Activated CD8-positive, alpha-beta T cell treated with anti-CD3 and anti-CD28 coated beads for 36 hours (primary cell): ENCODE results near the gene UPB1. TPM values are rescaled to one million over a fixed set of nuclear protein-coding genes. Genes with fewer than 3 reads are reported as not detected.

Source experiments
- ATAC-seq: fragments of 200-7000 bp; cut with Tn5 transposase; one replicate; pipeline ENCODE4 v1.10.0; 2021; ENCODE audit warnings: mild to moderate bottlenecking, moderate library complexity
- CTCF ChIA-PET: fragments of 350-600 bp; sonication (Branson Sonifier 250); formaldehyde crosslinking; loops from one replicate; lab custom pipeline; 2021; ENCODE audit warnings: antibody characterized with exemption; lab: Charles Lee
- POLR2A ChIA-PET: fragments of 350-600 bp; sonication (Branson Sonifier 250); formaldehyde crosslinking; loops from one replicate; lab custom pipeline; 2021; ENCODE audit warnings: antibody characterized with exemption; lab: Charles Lee
- DNase-seq: peaks from one replicate; pipeline ENCODE4 v3.0.0-alpha.2; 2020
- H3K27ac Mint-ChIP-seq: one replicate; pipeline ENCODE4 v1.8.0; 2021; ENCODE audit warnings: mild to moderate bottlenecking, mixed read lengths
- H3K27me3 Mint-ChIP-seq: one replicate; pipeline ENCODE4 v1.8.0; 2021; ENCODE audit warnings: mixed read lengths
- H3K36me3 Mint-ChIP-seq: one replicate; pipeline ENCODE4 v1.8.0; 2021; ENCODE audit warnings: low read depth, mixed read lengths
- H3K4me1 Mint-ChIP-seq: one replicate; pipeline ENCODE4 v1.8.0; 2021; ENCODE audit warnings: low read depth, mixed read lengths
- H3K4me3 Mint-ChIP-seq: one replicate; pipeline ENCODE4 v1.8.0; 2021; ENCODE audit warnings: mild to moderate bottlenecking, moderate library complexity, mixed read lengths
- H3K9me3 Mint-ChIP-seq: one replicate; pipeline ENCODE4 v1.8.0; 2021; ENCODE audit warnings: mixed read lengths
- intact Hi-C: fragments of 100-400 bp; cut with micrococcal nuclease; formaldehyde crosslinking; loops from one replicate; pipeline ENCODE4 v1.10.0; 2022
- total RNA-seq, 2 experiments: library from RNA; stranded (reverse); gene quantifications; one replicate each; pipeline ENCODE4 v1.2.3, GENCODE V29; 2021
- TF ChIP-seq, protein P1 (sequence below): fragments of 200-600 bp; IDR thresholded peaks from one replicate; pipeline ENCODE4 v1.8.0; 2022; ENCODE audit warnings: antibody characterized with exemption, mild to moderate bottlenecking

The UPB1 gene
- total RNA-seq, 2 experiments from 2014 or later: 0.16 to 0.49 TPM

DNA sequence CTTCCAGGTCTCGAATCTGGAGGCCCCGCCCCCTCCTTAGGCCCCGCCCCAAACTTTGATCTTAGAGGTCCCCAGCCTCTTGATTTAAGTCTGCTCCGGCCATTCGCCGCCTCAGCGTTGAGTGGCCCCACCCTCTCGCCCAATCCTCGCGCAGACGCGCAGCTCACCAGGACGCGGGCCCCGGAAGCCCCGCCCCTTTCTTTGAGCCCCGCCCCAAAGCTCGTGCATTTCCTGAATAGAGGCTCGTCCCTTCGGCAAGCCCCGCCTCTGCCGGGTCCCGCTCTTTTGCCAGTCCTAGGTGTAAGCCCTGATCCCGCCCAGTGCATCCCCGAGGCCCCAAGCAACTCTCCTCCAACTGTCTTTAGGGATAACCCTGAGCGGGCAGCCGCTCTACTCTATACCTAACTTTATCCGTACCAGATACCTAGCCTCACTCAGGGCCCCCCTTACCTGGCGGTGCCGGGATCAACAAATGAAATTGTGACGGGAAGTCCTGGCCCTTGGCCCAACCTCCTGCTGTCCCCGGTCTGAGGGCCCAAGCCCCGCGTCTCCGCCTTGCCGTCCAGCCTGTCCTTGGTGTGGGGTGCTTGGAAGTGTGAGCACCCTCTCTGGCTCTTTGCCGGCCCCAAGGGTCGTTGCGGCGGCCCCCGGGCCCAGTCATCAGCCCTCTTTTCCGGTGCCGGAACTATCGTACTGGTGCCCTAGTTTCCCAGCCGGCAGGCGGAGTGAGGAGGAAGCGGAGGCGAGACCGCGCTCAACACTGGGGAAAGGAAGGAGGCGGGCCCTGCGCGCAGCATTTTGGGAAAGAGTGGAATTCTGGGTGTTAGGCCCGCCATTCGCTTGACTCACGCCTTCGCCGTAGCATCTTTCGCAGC is 60.3 kb downstream of the UPB1 start, which contains the start of gene SNRPD3:
SNRPD3 (plus strand) TSS at position 835 of the 875 bp plus-strand sequence. CDS start 1,676 bp downstream, outside the sequence.
- Mint-ChIP-seq H3K27ac (peak within 1 kb of the TSS; percentile 99), H3K9me3 (no peaks in the 10 kb centered on the region), H3K27me3 (no peaks in the 10 kb centered on the region), H3K36me3 (peaks cover 41% of the 10 kb centered on the region), H3K4me3 (peak within 1 kb of the TSS; percentile 98), H3K4me1 (peaks cover 47% of the 10 kb centered on the region)
- TF ChIP-seq, protein P1, sequence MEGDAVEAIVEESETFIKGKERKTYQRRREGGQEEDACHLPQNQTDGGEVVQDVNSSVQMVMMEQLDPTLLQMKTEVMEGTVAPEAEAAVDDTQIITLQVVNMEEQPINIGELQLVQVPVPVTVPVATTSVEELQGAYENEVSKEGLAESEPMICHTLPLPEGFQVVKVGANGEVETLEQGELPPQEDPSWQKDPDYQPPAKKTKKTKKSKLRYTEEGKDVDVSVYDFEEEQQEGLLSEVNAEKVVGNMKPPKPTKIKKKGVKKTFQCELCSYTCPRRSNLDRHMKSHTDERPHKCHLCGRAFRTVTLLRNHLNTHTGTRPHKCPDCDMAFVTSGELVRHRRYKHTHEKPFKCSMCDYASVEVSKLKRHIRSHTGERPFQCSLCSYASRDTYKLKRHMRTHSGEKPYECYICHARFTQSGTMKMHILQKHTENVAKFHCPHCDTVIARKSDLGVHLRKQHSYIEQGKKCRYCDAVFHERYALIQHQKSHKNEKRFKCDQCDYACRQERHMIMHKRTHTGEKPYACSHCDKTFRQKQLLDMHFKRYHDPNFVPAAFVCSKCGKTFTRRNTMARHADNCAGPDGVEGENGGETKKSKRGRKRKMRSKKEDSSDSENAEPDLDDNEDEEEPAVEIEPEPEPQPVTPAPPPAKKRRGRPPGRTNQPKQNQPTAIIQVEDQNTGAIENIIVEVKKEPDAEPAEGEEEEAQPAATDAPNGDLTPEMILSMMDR: no peak
- ChIA-PET CTCF (interaction anchor here (1.2 kb wide), 2 partner anchors 34 to 128 kb away, joined by 4 to 5 read pairs; partner anchors contain the start of gene ADORA2A), POLR2A (interaction anchor here (0.6 to 2.4 kb wide), 14 partner anchors 8 to 505 kb away, joined by 3 to 14 read pairs (median 3); partner anchors contain the start of genes ADORA2A and SPECC1L)
- intact Hi-C loops: no loop called here
- ATAC-seq: peak; percentile 92
- peak; percentile 100 for DNase-seq

DNA sequence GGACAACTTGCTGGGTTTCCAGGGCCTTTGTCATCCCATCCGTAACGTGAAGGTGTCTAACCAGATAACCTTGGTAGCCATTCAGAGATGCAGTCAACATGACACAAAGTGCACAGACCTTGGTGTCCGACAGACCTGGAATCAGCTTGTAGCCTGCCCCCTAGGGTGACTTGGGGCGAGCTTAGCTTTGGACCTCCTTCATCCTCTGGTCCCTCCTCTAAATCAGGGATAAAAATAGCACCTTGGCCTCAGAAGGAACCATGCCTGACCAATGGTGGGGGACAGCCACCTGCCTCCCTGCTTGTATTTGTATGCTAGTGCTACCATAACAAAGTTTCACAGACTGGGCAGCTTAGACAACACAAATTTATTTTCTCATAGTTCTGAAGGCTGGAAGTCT is 64.3 kb downstream of the UPB1 start:
- DNase-seq (no peak), ATAC-seq (no peak)
- Mint-ChIP-seq H3K9me3 (no peaks in the 10 kb centered on the region), H3K36me3 (peaks cover 49% of the 10 kb centered on the region), H3K27me3 (no peaks in the 10 kb centered on the region), H3K4me3 (no peak overlapping the region), H3K4me1 (peaks cover 58% of the 10 kb centered on the region), H3K27ac (peak overlapping the region; percentile 52)
- intact Hi-C loops: no loop called here
- ChIA-PET CTCF (interaction anchor here (1.2 kb wide), 1 partner anchor 34 kb away, joined by 3 read pairs; no protein-coding TSS in a partner anchor), POLR2A (interaction anchor here (1.0 kb wide), 1 partner anchor 14 kb away, joined by 4 read pairs; no protein-coding TSS in a partner anchor)
- TF ChIP-seq, protein P1: no peak

DNA sequence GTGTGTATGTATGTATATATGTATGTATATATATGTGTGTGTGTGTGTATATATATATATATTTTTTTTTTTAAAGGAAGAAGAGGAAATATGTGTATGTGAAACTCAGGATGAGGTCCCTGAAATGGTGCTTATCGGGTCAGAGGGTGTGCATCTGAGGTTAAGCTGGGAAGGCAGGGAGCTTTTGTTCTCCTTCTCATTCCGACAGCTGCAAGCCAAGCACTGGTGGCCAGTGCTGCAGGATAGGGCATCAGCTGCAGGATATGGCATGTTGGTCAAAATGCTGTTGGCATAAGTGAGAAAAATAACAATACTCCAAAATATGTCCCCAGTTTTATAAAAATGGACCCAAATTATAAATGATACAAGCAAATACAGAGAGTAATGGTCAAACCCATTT is 68.1 kb downstream of the UPB1 start:
- TF ChIP-seq, protein P1: no peak
- peaks cover 44% of the 10 kb centered on the region for H3K36me3 Mint-ChIP-seq
- no peak for ATAC-seq
- ChIA-PET POLR2A (interaction anchor here (1.0 to 1.6 kb wide), 3 partner anchors 9 to 21 kb away, joined by 3 to 4 read pairs (median 3); partner anchors contain the start of gene GUCD1), CTCF (no interaction called here)
- no peak overlapping the region for H3K4me3 Mint-ChIP-seq
- peaks cover 63% of the 10 kb centered on the region for H3K4me1 Mint-ChIP-seq
- intact Hi-C loops: no loop called here
- DNase-seq: no peak
- H3K27me3 Mint-ChIP-seq: no peaks in the 10 kb centered on the region
- H3K27ac Mint-ChIP-seq: no peak overlapping the region
- H3K9me3 Mint-ChIP-seq: no peaks in the 10 kb centered on the region

DNA sequence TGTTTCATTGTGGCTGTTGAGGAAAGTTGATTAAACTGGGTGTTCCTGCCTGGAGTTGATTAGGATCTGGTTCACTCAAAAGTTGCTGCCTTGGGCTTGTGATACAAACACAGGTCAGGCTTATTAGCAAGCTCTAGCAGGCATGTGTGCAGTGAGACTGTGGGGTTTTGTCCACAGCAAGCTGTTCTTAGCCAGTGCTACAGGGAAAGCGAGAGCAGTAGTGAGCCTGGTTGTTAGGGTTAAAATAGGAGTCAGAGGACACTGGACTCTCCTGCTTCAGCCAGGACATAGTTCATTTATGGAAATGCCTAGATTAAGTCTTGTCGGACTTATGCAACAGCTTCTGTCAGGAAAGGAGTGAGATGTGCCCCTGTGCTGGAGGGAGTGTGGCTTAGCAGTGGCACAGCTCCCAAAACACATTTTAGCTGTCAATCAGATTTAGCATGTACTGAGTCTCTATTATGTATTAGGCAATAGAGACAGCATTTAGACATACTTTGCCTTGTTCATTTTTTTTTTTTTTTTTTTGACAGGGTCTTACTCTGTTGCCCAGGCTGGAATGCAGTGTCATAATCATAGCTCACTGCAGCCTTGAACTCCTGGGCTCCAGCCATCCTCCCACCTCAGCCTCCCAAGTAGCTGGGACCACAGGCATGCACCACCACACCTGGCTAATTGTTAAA is 69.4 kb downstream of the UPB1 start:
- peaks cover 40% of the 10 kb centered on the region for H3K36me3 Mint-ChIP-seq
- TF ChIP-seq, protein P1: no peak
- ATAC-seq: no peak
- H3K4me1 Mint-ChIP-seq: peaks cover 51% of the 10 kb centered on the region
- intact Hi-C loops: no loop called here
- no peak overlapping the region for H3K4me3 Mint-ChIP-seq
- H3K27ac Mint-ChIP-seq: peak overlapping the region; percentile 55
- CTCF ChIA-PET: no interaction called here
- POLR2A ChIA-PET: interaction anchor here (1.1 to 1.6 kb wide), 3 partner anchors 8 to 18 kb away, joined by 3 to 4 read pairs (median 3); partner anchors contain the start of gene GUCD1
- H3K9me3 Mint-ChIP-seq: no peaks in the 10 kb centered on the region
- H3K27me3 Mint-ChIP-seq: no peaks in the 10 kb centered on the region
- DNase-seq: no peak
